GM10248 (cell line): ENCODE results near the gene ALDH18A1.
"Not testable (repeated sequence)": the region's sequence is repeated elsewhere in the genome, so short reads cannot be mapped to it uniquely, and the experiment has no call there.

Experiments
- CTCF ChIA-PET: fragments of 300-600 bp; sonication (Branson Sonifier 250); formaldehyde crosslinking; extraction: SDS; loops from one replicate; lab custom pipeline; 2021; ENCODE audit warnings: antibody characterized with exemption; lab: Yijun Ruan, JAX
- POLR2A ChIA-PET: fragments of 350-650 bp; sonication (Branson Sonifier 250); formaldehyde crosslinking; extraction: SDS; loops from one replicate; lab custom pipeline; 2020; ENCODE audit warnings: antibody characterized with exemption; lab: Yijun Ruan, JAX
- DNase-seq: peaks from one replicate; pipeline ENCODE4 v3.0.0; 2012; ENCODE audit errors: extremely low spot score
- CTCF ChIP-seq: IDR thresholded peaks from 2 replicates; pipeline ENCODE4 v1.5.1; 2012; ENCODE audit warnings: mild to moderate bottlenecking, low read depth; ENCODE audit errors: extremely low read depth, missing control alignments, control extremely low read depth

Gene ALDH18A1

GRCh38 chr10:95640891-95641315 is 15.6 kb downstream of the ALDH18A1 start:
- CTCF ChIA-PET: no interaction called here
- POLR2A ChIA-PET: no interaction called here
- no peak for TF ChIP-seq CTCF
- DNase-seq: no peak

- no peak for DNase-seq
- ChIA-PET POLR2A (no interaction called here), CTCF (no interaction called here)
- TF ChIP-seq CTCF: no peak
Measured at GRCh38 chr10:95637911-95638310, 18.6 kb downstream of the ALDH18A1 start.

DNA sequence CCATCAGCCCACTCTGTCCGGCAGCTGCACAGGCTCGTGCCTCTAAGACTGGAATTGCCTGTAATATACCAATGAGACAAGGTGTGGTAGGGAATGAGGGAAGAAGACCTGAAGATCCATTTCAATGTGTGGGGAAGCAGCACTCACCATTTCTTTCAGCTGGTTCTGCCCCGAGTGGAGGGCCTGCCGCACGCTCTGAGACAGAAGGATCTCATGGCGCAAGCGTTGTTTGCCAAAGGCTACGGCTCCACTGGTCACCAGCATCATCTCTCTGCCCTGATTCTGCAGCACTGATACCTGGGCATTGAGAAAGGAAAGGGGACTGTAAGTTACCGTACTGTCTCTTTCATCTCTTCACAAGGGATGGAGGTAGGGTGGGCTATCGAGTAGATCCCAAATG is 19.4 kb downstream of the ALDH18A1 start:
- TF ChIP-seq CTCF: no peak
- ChIA-PET CTCF (interaction anchor here (3.2 kb wide), 1 partner anchor 37 kb away, joined by 12 read pairs; no protein-coding TSS in a partner anchor), POLR2A (no interaction called here)
- no peak for DNase-seq

DNA sequence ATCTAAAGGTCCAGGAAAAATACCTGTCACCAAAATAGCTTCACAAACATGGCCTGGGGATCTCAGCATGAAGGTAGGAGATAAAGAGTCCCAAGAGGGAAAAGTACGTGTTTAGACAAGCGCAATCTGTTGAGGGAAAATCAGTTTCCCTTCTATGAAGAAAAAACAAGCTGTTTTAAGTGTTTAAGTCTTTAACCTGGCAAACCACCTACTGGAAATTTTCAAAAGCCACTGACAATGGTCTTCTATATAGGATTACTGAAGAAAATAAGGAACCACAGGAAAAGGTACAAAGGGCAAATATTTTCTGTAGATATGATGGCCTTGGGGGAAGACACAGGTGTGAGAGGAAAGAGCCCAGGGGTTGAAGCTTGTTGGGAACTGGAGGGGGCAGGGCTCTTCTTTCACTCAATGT is 21.2 kb downstream of the ALDH18A1 start:
- no peak for TF ChIP-seq CTCF
- CTCF ChIA-PET: interaction anchor here (1.0 to 3.2 kb wide), 6 partner anchors 14 to 230 kb away, joined by 3 to 12 read pairs (median 4); partner anchors contain the start of gene TCTN3
- POLR2A ChIA-PET: no interaction called here
- no peak for DNase-seq

- no peak for TF ChIP-seq CTCF
- no peak for DNase-seq
- CTCF ChIA-PET: no interaction called here
- POLR2A ChIA-PET: no interaction called here
Measured at GRCh38 chr10:95628786-95629185, 27.7 kb downstream of the ALDH18A1 start.

DNA sequence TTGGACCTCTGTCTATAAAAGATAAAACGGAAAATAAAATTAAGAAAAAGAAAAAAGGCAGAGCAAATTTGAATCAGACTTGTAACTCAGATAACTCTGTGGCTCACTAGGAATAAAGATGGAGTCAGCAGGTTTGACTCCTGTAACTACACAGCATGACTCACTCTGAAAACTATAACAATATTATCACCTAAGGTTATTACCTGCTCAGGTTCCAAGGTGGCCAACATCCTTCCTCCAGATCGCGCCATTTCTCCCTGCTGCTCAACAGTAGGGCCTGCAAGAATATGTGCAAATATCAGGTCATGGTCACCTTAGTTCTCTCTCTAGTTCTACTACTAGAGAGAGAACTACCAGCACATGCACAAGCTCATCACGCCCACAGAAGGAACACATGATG is 30.0 kb downstream of the ALDH18A1 start:
- no peak for DNase-seq
- ChIA-PET CTCF (interaction anchor here (1.0 kb wide), 1 partner anchor 11 kb away, joined by 3 read pairs; no protein-coding TSS in a partner anchor), POLR2A (no interaction called here)
- no peak for TF ChIP-seq CTCF

- POLR2A ChIA-PET: not testable (repeated sequence)
Measured at GRCh38 chr10:95620415-95620814, 36.1 kb downstream of the ALDH18A1 start.

More at GRCh38 chr10:95620415-95620814, 36.1 kb downstream of the ALDH18A1 start:
- CTCF ChIA-PET, DNase-seq: not testable (repeated sequence)
